GM13977 (cell line): ENCODE measurements around the gene CD22.
"Not testable (repeated sequence)": the region's sequence is repeated elsewhere in the genome, so short reads cannot be mapped to it uniquely, and the experiment has no call there.

Source experiments
- DNase-seq: peaks from one replicate; pipeline ENCODE4 v3.0.0; 2012; ENCODE audit warnings: low spot score
- in situ Hi-C: fragments of 300-500 bp; cut with MboI; formaldehyde crosslinking; loops from one replicate; pipeline ENCODE4 v1.12.0; 2022; ENCODE audit warnings: low sequenced_read_pairs, low pct_unique_long_range_greater_than_20kb, mixed read lengths, inconsistent platforms; ENCODE audit not compliant: unreplicated experiment
- TF ChIP-seq, protein P1 (sequence below): IDR thresholded peaks from 2 replicates; pipeline ENCODE4 v1.5.1; 2012; ENCODE audit warnings: mild to moderate bottlenecking, control low read depth; ENCODE audit not compliant: insufficient read depth; ENCODE audit errors: extremely low read depth, missing control alignments

Gene CD22

DNA sequence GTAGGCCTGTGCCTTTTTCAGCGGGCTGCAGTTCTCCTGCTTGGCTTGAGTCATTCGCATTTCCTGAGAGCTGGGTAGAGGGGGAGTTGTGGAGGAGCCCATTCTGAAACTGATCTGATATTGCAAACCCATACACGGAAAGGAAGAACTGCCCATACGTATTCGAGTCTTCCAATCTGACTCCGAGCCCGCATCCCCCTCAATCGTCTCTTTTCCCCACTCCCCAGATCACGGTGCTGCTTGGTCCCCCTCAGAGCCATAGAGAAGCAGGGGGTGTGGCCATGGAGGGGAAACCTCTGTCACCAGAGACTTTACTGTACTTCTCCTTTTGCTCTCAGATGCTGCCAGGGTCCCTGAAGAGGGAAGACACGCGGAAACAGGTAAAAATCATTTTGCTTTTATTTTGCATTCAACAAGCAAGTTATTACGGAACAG is at the start of gene CD22:
Gene CD22, plus strand, starts transcription at position 337 of the 435 bp plus-strand sequence. CDS start 2,854 bp downstream, outside the sequence.
- peak; percentile 67 for DNase-seq
- TF ChIP-seq, protein P1, sequence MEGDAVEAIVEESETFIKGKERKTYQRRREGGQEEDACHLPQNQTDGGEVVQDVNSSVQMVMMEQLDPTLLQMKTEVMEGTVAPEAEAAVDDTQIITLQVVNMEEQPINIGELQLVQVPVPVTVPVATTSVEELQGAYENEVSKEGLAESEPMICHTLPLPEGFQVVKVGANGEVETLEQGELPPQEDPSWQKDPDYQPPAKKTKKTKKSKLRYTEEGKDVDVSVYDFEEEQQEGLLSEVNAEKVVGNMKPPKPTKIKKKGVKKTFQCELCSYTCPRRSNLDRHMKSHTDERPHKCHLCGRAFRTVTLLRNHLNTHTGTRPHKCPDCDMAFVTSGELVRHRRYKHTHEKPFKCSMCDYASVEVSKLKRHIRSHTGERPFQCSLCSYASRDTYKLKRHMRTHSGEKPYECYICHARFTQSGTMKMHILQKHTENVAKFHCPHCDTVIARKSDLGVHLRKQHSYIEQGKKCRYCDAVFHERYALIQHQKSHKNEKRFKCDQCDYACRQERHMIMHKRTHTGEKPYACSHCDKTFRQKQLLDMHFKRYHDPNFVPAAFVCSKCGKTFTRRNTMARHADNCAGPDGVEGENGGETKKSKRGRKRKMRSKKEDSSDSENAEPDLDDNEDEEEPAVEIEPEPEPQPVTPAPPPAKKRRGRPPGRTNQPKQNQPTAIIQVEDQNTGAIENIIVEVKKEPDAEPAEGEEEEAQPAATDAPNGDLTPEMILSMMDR: no peak
- in situ Hi-C loops: no loop called here

DNA sequence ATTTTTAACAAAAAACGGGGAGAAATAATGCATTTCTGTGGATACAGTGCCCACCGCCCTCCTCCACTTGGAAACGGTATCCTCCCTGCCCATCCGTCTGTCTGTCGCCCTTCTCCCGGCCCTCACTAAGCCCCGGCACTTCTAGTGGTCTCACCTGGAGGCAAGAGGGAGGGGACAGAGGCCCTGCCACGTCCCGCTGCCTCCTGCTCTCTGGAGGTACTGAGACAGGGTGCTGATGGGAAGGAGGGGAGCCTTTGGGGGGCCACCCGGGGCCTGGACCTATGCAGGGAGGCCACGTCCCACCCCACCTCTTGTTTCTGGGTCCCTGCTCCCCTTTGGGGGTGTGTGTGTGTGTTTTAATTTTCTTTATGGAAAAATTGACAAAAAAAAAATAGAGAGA is 49.6 kb upstream of the CD22 start:
- in situ Hi-C loops: no loop called here
- TF ChIP-seq, protein P1: no peak
- DNase-seq: no peak

DNA sequence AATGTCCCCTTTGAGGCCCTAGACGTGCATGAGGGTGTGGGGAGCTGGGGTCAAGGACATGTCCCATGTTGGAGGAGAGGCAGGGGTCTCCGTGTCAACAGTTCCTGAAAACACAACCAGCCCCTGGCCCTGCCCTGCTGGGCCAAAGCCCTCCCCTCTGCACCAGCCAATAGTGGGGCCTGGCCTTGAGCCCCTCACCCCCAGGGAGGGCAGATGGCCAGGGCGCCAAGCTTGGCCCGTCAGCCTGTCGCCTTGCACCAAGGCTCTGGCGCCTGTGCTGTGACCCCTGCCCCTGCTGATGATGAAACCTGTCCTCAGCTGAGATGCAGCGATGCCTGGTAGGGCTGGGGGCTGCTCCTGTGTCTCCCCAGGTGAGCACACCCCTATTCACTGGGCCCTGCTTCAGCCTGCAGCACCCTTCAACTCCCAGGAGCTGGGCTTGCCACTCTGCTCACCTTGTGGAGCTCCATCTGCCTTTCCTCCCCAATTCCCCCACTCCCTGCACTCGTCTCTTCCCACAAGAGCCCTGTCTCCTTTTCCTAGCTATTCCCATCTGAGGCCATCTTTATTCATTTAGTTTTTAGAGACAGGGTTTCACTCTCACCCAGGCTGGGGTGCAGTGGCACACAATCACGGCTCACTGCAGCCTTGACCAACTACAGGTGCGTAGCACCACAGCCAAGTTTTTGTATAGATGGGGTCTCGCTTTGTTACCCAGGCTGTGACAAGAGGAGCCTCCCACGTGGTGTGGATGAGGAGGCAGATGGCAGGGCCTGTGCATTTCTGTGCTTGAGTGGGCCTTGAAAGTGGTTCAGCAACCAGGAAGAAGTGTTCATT is 48.8 kb upstream of the CD22 start:
- TF ChIP-seq, protein P1: no peak
- no peak for DNase-seq
- in situ Hi-C loops: no loop called here

DNA sequence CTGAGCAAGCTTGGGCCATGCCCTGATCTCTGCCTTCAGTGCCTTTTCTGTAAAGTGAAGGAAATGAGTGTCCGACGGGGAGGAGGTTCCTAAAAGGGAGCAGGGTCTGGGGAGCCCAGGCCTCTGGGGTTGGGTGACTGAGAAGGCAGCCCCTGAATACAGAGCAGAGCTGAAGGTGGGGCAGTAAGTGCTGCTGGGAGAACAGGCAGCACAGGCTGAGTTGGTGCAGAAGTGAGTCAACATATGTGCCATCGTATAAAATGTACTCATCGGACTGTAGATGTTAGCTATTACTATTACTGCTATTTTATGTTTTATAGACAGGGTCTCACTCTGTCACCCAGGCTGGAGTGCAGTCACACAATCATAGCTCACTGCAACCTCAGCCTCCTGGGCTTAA is 47.7 kb upstream of the CD22 start:
- in situ Hi-C loops: no loop called here
- TF ChIP-seq, protein P1: no peak

DNA sequence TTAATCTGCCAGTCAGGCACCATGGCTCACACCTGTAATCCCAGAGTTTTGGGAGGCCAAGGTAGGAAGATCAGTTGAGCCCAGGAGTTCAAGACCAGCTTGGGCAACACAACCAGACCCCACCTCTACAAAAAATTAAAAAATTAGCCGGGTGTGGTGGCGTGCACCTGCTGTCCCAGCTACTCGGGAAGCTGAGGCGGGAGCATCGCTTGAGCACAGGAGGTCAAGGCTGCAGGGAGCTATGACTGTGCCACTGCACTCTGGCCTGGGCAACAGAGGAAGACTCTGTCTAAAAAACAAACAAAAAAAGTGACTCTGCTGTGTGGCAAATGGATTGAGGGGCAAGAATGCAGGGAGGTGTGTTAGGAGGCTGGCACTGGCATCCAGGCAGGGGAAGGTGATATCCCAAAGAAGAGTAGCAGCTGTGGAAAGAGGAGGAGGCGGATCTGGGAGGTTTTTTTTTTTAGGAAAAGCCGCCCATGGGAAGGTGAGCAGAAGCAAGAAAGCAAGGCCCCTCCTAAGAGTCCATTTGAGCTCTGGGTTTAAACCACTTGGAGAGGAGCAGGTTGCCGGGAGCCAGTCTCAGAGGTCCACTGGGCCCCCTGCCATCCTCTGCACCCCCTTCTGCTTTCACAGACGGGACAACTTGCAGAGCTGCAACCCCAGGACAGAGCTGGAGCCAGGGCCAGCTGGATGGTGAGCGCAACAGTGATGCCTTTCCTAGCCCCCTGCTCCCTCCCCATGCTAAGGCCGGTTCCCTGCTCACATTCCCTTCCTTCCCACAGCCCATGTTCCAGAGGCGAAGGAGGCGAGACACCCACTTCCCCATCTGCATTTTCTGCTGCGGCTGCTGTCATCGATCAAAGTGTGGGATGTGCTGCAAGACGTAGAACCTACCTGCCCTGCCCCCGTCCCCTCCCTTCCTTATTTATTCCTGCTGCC is 44.6 kb upstream of the CD22 start:
- TF ChIP-seq, protein P1: no peak
- no peak for DNase-seq
- in situ Hi-C loops: no loop called here

More for the DNA sequence above, 47.7 kb upstream of the CD22 start:
- no peak for DNase-seq

DNA sequence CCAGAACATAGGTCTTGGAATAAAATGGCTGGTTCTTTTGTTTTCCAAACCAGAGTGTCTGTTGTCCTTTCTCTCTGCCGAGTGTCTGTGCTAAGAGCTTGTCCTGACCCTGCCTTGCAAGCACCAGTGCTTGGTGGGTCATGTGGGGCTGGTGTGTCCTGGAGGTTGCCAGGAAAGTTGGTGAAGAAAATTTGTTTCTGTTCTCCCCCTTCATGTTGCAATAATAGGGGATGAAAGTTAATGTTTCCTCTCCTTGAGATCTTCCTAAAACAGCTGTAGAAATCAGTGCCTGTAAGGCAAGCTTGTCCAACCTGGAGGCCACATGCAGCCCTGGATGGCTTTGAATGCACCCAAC is 43.9 kb upstream of the CD22 start:
- TF ChIP-seq, protein P1: no peak
- in situ Hi-C loops: no loop called here
- no peak for DNase-seq

DNA sequence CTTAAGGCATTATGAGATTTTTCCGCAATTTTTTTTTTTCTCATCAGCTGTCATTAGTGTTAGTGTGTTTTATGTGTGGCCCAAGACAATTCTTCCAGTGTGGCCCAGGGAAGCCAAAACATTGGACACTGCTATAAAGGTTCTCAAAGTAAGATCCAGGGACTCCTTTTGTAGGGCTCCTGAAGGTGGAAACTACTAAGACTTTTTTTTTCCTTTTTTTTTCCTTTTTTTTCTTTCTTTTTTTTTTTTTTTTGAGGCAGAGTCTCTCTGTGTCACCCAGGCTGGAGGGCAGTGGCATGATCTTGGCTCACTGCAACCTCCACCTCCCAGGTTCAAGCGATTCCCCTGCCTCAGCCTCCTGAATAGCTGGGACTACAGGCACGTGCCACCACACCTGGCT is 43.5 kb upstream of the CD22 start:
- in situ Hi-C loops, DNase-seq: not testable (repeated sequence)

DNA sequence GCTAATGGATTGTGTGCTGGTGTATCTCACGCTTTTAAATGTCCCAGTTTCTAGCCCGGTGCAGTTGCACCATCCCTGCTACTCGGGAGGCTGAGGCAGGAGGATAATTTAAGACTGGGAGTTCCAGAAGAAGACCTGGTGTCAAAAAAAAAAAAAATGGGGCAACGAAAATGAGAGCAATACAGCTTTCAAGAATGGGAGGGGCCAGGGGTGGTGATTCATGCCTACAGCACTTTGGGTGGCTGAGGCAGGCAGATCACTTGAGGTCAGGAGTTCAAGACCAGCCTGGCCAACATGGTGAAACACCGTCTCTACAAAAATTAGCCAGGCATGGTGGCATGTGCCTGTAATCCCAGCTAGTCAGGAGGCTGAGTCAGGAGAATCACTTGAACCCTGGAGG is 42.9 kb upstream of the CD22 start:
- in situ Hi-C loops, DNase-seq: not testable (repeated sequence)
